Measurements from ENCODE around the gene LAMC1. TPM values are rescaled to one million over a fixed set of nuclear protein-coding genes. Genes with fewer than 3 reads are reported as not detected.

Gene LAMC1
- total RNA-seq, 2 donors from 2014 or later, result 273 to 362 TPM

- peak overlapping the region; percentile 10 for H3K4me3 ChIP-seq
- TF ChIP-seq, protein P1, sequence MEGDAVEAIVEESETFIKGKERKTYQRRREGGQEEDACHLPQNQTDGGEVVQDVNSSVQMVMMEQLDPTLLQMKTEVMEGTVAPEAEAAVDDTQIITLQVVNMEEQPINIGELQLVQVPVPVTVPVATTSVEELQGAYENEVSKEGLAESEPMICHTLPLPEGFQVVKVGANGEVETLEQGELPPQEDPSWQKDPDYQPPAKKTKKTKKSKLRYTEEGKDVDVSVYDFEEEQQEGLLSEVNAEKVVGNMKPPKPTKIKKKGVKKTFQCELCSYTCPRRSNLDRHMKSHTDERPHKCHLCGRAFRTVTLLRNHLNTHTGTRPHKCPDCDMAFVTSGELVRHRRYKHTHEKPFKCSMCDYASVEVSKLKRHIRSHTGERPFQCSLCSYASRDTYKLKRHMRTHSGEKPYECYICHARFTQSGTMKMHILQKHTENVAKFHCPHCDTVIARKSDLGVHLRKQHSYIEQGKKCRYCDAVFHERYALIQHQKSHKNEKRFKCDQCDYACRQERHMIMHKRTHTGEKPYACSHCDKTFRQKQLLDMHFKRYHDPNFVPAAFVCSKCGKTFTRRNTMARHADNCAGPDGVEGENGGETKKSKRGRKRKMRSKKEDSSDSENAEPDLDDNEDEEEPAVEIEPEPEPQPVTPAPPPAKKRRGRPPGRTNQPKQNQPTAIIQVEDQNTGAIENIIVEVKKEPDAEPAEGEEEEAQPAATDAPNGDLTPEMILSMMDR (IDR thresholded peaks at IDR 0.05), result no peak
- no peak overlapping the region for H3K27ac ChIP-seq
- H3K27me3 ChIP-seq (replicated peaks; ENCODE audit: insufficient read depth), result no peaks in the 10 kb centered on the region
- peaks cover 35 to 69% of the 10 kb centered on the region in 2 donors for H3K4me1 ChIP-seq (ENCODE audit: control insufficient read depth in 1 of 2, low read depth in 2 of 2)
- no peaks in the 10 kb centered on the region for H3K9me3 ChIP-seq
- H3K36me3 ChIP-seq, result no peaks in the 10 kb centered on the region
- ATAC-seq (ENCODE audit: insufficient number of reproducible peaks, low FRiP score, low read depth) (no peak), DNase-seq (ENCODE audit: low spot score) (no peak)
These were observed 6.4 kb downstream of the LAMC1 start for GRCh38 chr1:183029591-183030000.

- Histone ChIP-seq H3K9me3 (no peaks in the 10 kb centered on the region), H3K27me3 (replicated peaks; ENCODE audit: insufficient read depth) (no peaks in the 10 kb centered on the region), H3K4me3 (no peak overlapping the region), H3K4me1 (ENCODE audit: control insufficient read depth in 1 of 2, low read depth in 2 of 2) (peaks cover 35 to 69% of the 10 kb centered on the region in 2 donors), H3K36me3 (no peaks in the 10 kb centered on the region), H3K27ac (no peak overlapping the region)
- ATAC-seq (ENCODE audit: insufficient number of reproducible peaks, low FRiP score, low read depth) (no peak), DNase-seq (ENCODE audit: low spot score) (no peak)
- TF ChIP-seq, protein P1 (IDR thresholded peaks at IDR 0.05), result no peak
These were observed 6.8 kb downstream of the LAMC1 start for GRCh38 chr1:183030053-183030452.

DNA sequence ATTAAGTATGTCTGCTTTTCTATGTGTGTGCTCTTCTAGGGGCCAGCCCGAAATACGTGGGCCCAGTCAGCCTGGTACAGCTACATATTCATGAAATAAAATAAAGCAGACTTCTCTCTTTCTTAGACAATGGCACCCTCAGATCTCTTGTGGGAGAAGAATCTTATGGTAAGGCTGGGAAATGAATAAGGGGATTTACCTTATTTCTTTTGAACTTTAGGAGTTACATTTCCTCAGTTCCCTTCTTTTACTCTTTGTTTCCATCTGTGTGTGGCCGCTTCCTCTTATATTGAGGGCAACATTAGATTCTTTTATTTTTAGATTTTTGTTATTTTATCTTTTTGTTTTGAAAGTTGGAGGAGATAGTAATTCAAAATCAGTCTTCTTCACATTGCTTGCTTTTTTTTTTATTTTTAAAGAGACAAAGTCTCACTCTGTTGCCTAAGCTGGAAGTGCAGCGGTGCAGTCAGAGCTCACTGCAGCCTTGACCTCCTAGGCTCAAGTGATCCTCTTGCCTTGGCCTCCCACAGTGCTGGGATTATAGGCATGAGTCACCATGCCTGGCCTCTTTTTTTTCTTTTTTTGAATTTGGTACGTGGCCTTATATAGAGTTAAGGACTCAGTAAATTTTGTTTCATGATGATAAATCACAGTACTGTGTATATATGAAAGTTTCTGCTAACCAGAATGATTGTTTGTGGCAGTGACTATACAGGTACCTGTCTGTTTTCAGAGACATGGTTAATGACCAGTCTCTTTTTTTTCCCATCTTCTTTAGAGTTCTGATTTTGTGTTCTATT is 9.1 kb downstream of the LAMC1 start:
- H3K27me3 ChIP-seq (replicated peaks; ENCODE audit: insufficient read depth), result no peaks in the 10 kb centered on the region
- ATAC-seq (ENCODE audit: insufficient number of reproducible peaks, low FRiP score, low read depth), result no peak
- TF ChIP-seq, protein P1 (IDR thresholded peaks at IDR 0.05), result no peak
- peaks cover 27 to 71% of the 10 kb centered on the region in 2 donors for H3K4me1 ChIP-seq (ENCODE audit: control insufficient read depth in 1 of 2, low read depth in 2 of 2)
- no peak overlapping the region for H3K4me3 ChIP-seq
- peak overlapping the region in 1 of 2 donors; percentile 20 for H3K27ac ChIP-seq
- DNase-seq (ENCODE audit: low spot score), result no peak
- no peaks in the 10 kb centered on the region for H3K9me3 ChIP-seq
- no peaks in the 10 kb centered on the region for H3K36me3 ChIP-seq

DNA sequence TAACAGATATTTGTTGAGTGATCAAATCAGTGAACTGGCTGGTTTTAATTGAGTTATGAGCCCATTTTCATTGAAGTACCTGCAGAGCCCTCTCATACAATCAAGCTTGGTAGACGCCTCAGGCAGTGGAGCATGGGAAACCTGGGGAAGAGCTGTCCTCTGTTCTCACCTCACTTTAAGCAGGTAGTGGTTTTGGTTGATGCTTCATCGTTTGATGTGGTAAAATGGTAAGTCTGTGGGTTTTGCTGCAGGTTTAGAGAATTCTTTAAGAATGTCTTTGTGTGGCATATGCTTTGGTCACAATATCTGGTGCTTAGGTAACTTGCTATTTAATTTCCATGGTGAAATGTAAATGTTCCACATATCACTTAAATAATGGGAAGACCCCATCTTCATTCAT is 10.0 kb downstream of the LAMC1 start:
- no peaks in the 10 kb centered on the region for H3K36me3 ChIP-seq
- no peak overlapping the region for H3K4me3 ChIP-seq
- no peak for ATAC-seq (ENCODE audit: insufficient number of reproducible peaks, low FRiP score, low read depth)
- no peaks in the 10 kb centered on the region for H3K27me3 ChIP-seq (replicated peaks; ENCODE audit: insufficient read depth)
- no peaks in the 10 kb centered on the region for H3K9me3 ChIP-seq
- DNase-seq (ENCODE audit: low spot score), result no peak
- TF ChIP-seq, protein P1 (IDR thresholded peaks at IDR 0.05), result no peak
- H3K27ac ChIP-seq, result no peak overlapping the region
- peaks cover 22 to 71% of the 10 kb centered on the region in 2 donors for H3K4me1 ChIP-seq (ENCODE audit: control insufficient read depth in 1 of 2, low read depth in 2 of 2)

- TF ChIP-seq, protein P1 (IDR thresholded peaks at IDR 0.05), result no peak
- H3K27ac ChIP-seq, result no peak overlapping the region
- ATAC-seq (ENCODE audit: insufficient number of reproducible peaks, low FRiP score, low read depth) (no peak), DNase-seq (ENCODE audit: low spot score) (no peak)
- no peaks in the 10 kb centered on the region for H3K27me3 ChIP-seq (replicated peaks; ENCODE audit: insufficient read depth)
- no peak overlapping the region for H3K4me3 ChIP-seq
- H3K9me3 ChIP-seq, result no peaks in the 10 kb centered on the region
- peaks cover 18 to 71% of the 10 kb centered on the region in 2 donors for H3K4me1 ChIP-seq (ENCODE audit: control insufficient read depth in 1 of 2, low read depth in 2 of 2)
- H3K36me3 ChIP-seq, result no peaks in the 10 kb centered on the region
These were observed 11.5 kb downstream of the LAMC1 start for GRCh38 chr1:183034682-183035081.
